NCI-H146 treated with DMSO at 0.1 percent for 48 hours (cell line): ENCODE data around the gene ATP5ME.
"Not testable (repeated sequence)": the region's sequence is repeated elsewhere in the genome, so short reads cannot be mapped to it uniquely, and the experiment has no call there.

ENCODE experiments used
- DNase-seq: peaks from one replicate; lab custom pipeline; 2025; ENCODE audit not compliant: unreplicated experiment; lab: John Stamatoyannopoulos, UW

ATP5ME gene

GRCh38 chr4:671769-672168 is 2.3 kb downstream of the ATP5ME start:
- DNase-seq, result no peak

- not testable (repeated sequence) for DNase-seq
These were observed 4.1 kb downstream of the ATP5ME start for GRCh38 chr4:669806-670559.

GRCh38 chr4:668219-668618 is 5.9 kb downstream of the ATP5ME start:
- DNase-seq, result not testable (repeated sequence)

- no peak for DNase-seq
These were observed 6.5 kb downstream of the ATP5ME start for GRCh38 chr4:667545-667925.

GRCh38 chr4:666822-667544 is 7.1 kb downstream of the ATP5ME start:
- no peak for DNase-seq

DNA sequence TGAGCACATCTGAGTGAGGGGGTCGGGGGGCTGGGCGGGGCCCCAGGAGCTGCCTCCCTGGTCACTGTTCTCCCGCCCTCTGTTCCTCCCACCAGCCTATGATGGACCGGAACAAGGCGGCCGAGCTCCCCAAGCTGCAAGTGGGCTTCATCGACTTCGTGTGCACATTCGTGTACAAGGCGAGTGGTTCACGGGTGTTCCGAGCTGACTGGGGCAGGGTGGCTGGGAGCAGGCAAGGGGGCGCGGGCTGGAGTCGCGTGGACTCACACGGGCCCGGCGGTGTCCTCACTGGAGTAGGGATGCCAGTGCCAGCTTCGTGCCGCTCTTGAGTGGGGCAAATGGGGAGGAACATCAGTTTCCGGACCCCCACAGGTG is 7.7 kb downstream of the ATP5ME start:
- no peak for DNase-seq

- DNase-seq, result no peak
These were observed 8.2 kb downstream of the ATP5ME start for GRCh38 chr4:665751-666435.

DNA sequence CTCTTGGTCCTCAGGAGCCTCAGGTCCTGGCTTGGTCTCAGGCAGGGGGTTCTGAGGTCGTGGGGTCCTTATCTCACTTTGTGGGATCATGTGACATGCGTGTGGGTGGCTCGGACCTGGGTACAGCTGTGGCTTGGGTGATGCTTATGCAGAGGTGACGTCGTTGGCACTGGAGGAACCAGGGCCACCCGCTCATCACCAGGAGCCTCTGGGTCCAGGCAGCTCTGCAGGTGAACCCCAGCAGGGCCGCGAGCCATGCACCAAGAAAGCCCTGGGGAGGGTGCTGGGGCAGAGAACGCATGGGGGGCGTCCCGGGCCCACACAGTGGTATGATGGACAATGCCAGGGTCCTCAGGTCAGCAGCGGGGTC is 8.7 kb downstream of the ATP5ME start:
- DNase-seq, result no peak

DNA sequence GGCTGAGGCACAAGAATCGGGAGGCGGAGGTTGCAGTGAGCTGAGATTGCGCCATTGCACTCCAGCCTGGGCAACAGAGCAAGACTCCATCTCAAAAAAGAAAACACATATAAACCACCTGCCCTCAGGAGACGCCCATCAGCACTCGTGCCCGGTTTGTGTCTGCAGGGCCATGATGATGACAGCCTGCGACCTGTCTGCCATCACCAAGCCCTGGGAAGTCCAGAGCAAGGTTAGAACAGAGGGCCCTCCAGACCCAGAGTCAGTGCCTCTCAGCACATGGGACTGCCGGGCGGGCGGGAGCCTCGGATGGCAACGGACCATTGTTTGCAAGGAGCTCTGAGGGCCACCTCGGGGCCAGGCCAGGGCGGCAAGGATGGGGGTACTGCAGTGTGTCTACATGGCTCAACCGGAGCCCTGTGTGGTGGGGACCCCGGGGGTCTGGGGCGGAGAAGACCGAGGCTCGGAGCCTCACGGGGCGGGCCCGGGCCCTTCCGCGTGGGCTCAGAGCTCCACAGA is 9.3 kb downstream of the ATP5ME start:
- no peak for DNase-seq

DNA sequence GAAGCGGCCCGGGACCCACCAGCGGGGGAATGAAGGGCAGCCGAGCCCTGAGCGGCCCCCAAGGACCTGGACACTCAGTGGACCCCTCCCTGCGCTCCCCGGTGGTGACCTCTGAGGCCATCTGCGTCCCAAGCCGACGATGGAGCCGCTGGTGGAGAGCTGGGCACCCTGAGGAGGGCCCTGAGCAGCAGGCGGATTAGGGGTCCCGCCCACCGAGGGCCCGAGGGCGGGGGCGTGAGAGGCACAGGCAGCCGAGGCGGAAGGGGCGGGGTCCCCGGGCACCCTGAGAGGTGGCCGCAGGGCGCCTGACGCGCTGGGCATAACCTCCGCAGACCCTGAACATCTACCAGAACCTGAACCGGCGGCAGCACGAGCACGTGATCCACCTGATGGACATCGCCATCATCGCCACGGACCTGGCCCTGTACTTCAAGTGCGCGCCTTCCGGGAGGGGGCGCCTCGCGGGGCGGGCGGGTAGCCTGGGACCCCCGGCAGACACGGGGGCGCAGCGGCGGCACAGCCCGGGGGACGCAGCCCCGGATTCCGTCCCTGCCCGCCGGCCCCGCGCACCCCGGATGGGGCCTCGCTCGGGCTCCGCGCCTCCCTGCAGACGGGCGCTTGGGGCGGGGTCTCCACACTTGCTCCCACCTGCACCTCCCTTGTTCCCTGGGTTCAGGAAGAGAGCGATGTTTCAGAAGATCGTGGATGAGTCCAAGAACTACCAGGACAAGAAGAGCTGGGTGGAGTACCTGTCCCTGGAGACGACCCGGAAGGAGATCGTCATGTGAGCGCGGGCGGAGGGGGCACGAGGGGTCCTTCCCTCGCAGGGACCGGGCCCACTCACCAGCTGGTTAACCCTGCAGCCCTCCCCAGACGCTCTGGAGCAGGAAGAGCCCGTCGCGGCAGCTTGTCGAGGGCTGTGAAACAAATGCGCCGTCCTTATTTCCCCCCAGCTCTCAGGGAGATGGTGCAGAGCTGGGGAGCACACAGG is 10.3 kb downstream of the ATP5ME start:
- peak; percentile 50 for DNase-seq

DNA sequence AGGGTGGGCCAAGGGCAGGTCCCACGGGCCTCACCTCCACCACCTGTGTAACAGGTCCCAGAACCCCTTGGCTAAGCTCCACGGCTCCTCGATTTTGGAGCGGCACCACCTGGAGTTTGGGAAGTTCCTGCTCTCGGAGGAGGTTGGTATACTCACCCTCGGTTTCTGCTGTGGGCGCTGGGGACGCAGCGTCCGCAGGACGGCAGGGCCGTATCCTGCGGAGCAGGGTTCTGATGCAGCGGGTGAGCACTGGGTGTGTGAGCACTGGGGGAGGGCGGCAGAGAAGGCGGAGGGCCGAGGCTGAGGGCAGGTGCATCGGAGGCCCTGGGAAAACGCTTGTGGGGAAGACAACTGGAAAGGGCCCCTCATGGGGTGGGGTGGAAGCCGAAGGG is 11.0 kb downstream of the ATP5ME start:
- DNase-seq, result no peak

DNA sequence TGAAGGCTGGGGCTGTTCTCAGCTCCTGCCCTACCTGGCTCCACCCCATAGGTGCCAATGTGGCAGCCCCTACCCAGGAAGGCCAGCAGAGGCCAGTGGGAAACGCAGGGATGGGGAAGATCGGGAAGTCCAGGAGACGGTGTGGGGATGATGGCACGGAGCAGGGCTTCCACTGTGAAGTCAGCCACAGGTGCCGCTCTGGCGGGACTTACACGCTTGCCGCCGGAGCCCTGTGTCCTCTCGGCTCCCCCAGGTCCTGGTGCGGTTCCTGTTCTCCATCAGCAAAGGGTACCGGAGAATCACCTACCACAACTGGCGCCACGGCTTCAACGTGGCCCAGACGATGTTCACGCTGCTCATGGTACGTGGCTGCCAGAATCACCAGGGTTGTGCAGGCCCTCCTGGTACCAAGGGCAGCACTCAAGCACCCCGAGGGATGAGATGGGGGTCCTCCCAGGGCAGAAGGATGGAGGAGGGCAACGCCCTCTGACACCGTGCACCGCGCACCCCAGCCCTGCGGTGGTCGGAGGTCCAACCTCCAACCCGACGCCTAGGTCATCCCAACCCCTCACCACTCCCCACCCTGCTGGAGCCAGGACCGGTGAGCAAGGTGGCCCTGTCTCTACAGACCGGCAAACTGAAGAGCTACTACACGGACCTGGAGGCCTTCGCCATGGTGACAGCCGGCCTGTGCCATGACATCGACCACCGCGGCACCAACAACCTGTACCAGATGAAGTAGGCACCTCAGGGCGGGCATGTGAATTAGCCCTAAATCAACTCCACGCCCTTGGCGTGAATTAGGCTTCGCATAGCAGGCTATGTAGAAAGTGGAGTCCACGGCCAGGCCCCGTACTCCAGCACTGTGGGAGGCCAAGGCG is 12.0 kb downstream of the ATP5ME start:
- no peak for DNase-seq

- DNase-seq, result no peak
These were observed 12.8 kb downstream of the ATP5ME start for GRCh38 chr4:661231-661630.

DNA sequence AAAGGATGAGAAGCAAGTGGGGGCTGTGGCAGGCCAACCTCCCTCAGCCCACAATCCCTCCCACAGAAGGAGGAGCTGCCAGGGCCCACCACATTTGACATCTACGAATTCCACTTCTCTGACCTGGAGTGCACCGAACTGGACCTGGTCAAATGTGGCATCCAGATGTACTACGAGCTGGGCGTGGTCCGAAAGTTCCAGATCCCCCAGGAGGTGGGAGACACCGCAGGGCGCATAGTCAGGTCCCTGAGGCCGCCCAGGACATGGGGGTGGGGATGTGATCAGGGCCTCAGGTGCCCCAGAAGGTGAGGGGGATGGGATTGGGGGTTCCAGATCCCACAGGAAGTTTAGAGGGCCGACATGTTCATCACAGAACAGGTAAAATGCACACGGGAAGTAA is 13.7 kb downstream of the ATP5ME start:
- no peak for DNase-seq

DNA sequence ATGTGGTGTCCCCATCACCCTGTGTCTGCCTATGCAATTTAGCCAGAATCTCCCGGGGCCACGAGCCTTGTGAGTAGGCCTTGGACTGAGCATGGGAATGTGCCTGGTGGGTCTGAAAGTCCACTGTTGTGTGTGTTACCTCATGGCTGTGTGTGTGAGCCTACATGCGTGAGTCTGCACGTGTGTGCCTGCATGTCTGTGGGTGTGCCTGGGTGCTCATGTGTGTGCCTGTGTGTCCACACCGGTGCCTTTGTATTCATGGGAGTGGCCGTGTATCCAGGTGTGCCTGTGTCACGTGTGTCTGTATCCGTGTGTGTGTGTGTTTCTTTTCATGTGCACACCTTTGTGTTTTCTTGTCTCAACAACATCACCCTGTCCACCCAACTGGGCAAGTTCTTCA is 14.2 kb downstream of the ATP5ME start:
- no peak for DNase-seq

DNA sequence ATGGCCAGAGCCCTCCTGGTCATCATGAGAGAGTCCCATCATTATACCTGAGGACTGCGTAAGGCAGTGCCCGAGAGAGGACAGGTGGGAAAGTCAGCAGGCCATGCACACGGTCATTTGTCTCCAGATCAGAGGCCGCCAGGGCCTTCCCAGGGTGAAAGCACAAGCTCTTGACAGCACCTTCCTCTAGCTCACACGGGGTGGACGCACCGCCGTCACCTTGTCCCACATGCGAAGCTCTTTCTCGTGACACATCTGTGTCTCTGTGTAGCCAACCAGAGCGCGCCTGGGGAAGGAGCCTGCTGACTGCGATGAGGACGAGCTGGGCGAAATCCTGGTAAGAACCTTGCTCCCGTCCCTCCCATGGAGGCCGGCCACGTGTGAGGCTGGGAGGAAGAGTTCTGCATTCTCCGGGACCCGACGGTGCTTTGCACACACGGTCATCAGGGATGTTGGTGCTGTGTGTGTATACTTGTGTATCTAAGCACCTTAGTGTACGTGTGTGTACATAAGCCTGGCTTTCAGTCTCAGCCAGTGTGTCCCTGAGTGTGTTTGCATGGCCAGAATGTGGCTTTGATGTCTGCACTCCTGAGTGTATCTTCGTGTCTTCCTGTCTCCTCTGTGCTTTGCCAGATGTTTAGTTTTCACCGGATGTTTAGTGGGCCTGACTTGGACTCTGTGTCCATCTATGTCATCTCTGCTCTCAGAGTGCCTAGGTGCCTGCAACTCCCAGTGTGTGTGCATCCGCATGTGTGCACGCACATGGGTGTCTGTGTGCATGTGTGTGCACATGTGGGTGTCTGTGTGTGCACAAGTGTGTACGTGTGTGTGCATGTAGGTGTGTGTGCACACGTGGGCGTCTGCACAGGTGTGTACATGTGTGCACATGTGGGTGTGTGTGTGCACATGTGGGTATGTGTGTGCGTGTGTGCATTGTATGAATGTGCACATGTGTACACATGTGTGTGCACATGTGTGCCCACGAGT is 15.1 kb downstream of the ATP5ME start:
- DNase-seq, result no peak

GRCh38 chr4:657834-658667 is 16.0 kb downstream of the ATP5ME start:
- DNase-seq, result no peak

- no peak for DNase-seq
These were observed 16.7 kb downstream of the ATP5ME start for GRCh38 chr4:657338-657833.
